Peyer's patch (tissue), 4 donors: ENCODE results near the gene CCNC. TPM values are rescaled to one million over a fixed set of nuclear protein-coding genes. Genes with fewer than 3 reads are reported as not detected.

Experiments used
- DNase-seq, 3 donors: peaks; one replicate each; pipeline ENCODE4 v3.0.0-alpha.2; 2017 to 2019
- H3K27ac ChIP-seq, 4 donors: fragments of 200-600 bp; sonication (generic); one replicate each; pipeline ENCODE4 v1.5.1; 2016 to 2019
- H3K27me3 ChIP-seq, 2 donors: fragments of 200-600 bp; sonication (generic); one replicate each; pipeline ENCODE4 v1.5.1; 2019
- H3K36me3 ChIP-seq, 3 donors: fragments of 200-600 bp; sonication (generic); one replicate each; pipeline ENCODE4 v1.5.1; 2016 to 2019
- H3K4me1 ChIP-seq, 4 donors: fragments of 200-600 bp; sonication (generic); one replicate each; pipeline ENCODE4 v1.5.1; 2016 to 2019
- H3K4me3 ChIP-seq, 4 donors: fragments of 200-600 bp; sonication (generic); 1 replicate in 3 of 4; 2 replicates in 1 of 4; pipeline ENCODE4 v1.5.1; 2016 to 2019; ENCODE audit warnings: mild to moderate bottlenecking in 1 of 4
- H3K9me3 ChIP-seq, 4 donors: fragments of 200-600 bp; sonication (generic); one replicate each; pipeline ENCODE4 v1.5.1; 2016 to 2019; ENCODE audit warnings: mild to moderate bottlenecking in 1 of 4
- CTCF ChIP-seq, 6 experiments: fragments of 450-650 bp in 4 of 6; fragments of 200-600 bp in 2 of 6; sonication (generic) in 1 of 6; IDR thresholded peaks; one replicate each; pipeline ENCODE4 v1.5.1; 2017 to 2019; ENCODE audit warnings: antibody characterized with exemption in 6 of 6, mild to moderate bottlenecking in 3 of 6, moderate library complexity in 1 of 6
- POLR2A ChIP-seq, 2 donors: fragments of 450-650 bp; IDR thresholded peaks; one replicate each; pipeline ENCODE4 v1.5.1; 2017; ENCODE audit warnings: antibody characterized with exemption in 2 of 2, mild to moderate bottlenecking in 2 of 2, moderate library complexity in 2 of 2
- total RNA-seq, 4 donors: library from RNA; depleted of rRNA; stranded (reverse); fragments of >200 nt; gene quantifications; one replicate each; pipeline ENCODE4 v1.1.0, GENCODE V29; 2016

The CCNC gene
- total RNA-seq, 4 donors from 2014 or later = 35.8 to 45.5 (median 40.9) TPM

- H3K27me3 ChIP-seq = no peaks in the 10 kb centered on the region
- TF ChIP-seq CTCF (IDR thresholded peaks at IDR 0.05) (peak; percentile 69 to 88 (median 82)), POLR2A (IDR thresholded peaks at IDR 0.05) (peak; percentile 78 to 87)
- peak overlapping the region; percentile 84 to 94 (median 91) for H3K27ac ChIP-seq
- peak; percentile 85 to 94 (median 89) for DNase-seq
- H3K4me3 ChIP-seq = peak overlapping the region; percentile 64 to 90 (median 86)
- H3K36me3 ChIP-seq = no peaks in the 10 kb centered on the region
- H3K9me3 ChIP-seq = no peaks in the 10 kb centered on the region
- peaks cover 0 to 4% (median 2%) of the 10 kb centered on the region in 4 donors for H3K4me1 ChIP-seq
These were observed 47.4 kb downstream of the CCNC start for GRCh38 chr6:99520855-99521632.

- no peak for TF ChIP-seq CTCF (IDR thresholded peaks at IDR 0.05)
- TF ChIP-seq POLR2A (IDR thresholded peaks at IDR 0.05) = no peak
- Histone ChIP-seq H3K36me3 (no peaks in the 10 kb centered on the region), H3K4me1 (peaks cover 0 to 6% (median 2%) of the 10 kb centered on the region in 4 donors), H3K4me3 (no peak overlapping the region), H3K27ac (no peak overlapping the region), H3K27me3 (no peaks in the 10 kb centered on the region), H3K9me3 (no peaks in the 10 kb centered on the region)
- DNase-seq = no peak
These were observed 49.0 kb downstream of the CCNC start for GRCh38 chr6:99519446-99519845.

GRCh38 chr6:99514089-99514488 is 54.4 kb downstream of the CCNC start:
- Histone ChIP-seq H3K27ac (no peak overlapping the region), H3K9me3 (no peaks in the 10 kb centered on the region), H3K36me3 (peaks cover 0 to 10% (median 0%) of the 10 kb centered on the region in 3 donors), H3K27me3 (no peaks in the 10 kb centered on the region), H3K4me3 (peak overlapping the region in 3 of 4 donors; percentile 59 to 71 (median 68)), H3K4me1 (peaks cover 0 to 11% (median 0%) of the 10 kb centered on the region in 4 donors)
- no peak for DNase-seq
- no peak for TF ChIP-seq CTCF (IDR thresholded peaks at IDR 0.05)
- TF ChIP-seq POLR2A (IDR thresholded peaks at IDR 0.05) = no peak

- Histone ChIP-seq H3K27ac (no peak overlapping the region), H3K36me3 (peaks cover 0 to 16% (median 0%) of the 10 kb centered on the region in 3 donors), H3K27me3 (no peaks in the 10 kb centered on the region), H3K9me3 (no peaks in the 10 kb centered on the region), H3K4me1 (peaks cover 0 to 11% (median 0%) of the 10 kb centered on the region in 4 donors), H3K4me3 (no peak overlapping the region)
- TF ChIP-seq POLR2A (IDR thresholded peaks at IDR 0.05) (no peak), CTCF (IDR thresholded peaks at IDR 0.05) (no peak)
- DNase-seq = no peak
These were observed 56.4 kb downstream of the CCNC start for GRCh38 chr6:99512033-99512432.

GRCh38 chr6:99507648-99508047 is 60.8 kb downstream of the CCNC start:
- TF ChIP-seq CTCF (IDR thresholded peaks at IDR 0.05) (no peak), POLR2A (IDR thresholded peaks at IDR 0.05) (no peak)
- no peak for DNase-seq
- Histone ChIP-seq H3K9me3 (no peaks in the 10 kb centered on the region), H3K4me3 (no peak overlapping the region), H3K27me3 (no peaks in the 10 kb centered on the region), H3K36me3 (peaks cover 0 to 46% (median 0%) of the 10 kb centered on the region in 3 donors), H3K4me1 (no peaks in the 10 kb centered on the region), H3K27ac (no peak overlapping the region)
